HUES48 (cell line): ENCODE measurements around the gene HEMK1.

Experiments
- H3K27ac ChIP-seq: one replicate; pipeline ENCODE4 v1.7.0; 2013; ENCODE audit warnings: low read depth, low read length, inconsistent platforms
- H3K27me3 ChIP-seq: 2 replicates; pipeline ENCODE4 v1.6.1; 2013; ENCODE audit warnings: mild to moderate bottlenecking, low read length; ENCODE audit not compliant: control insufficient read depth, insufficient read depth
- H3K36me3 ChIP-seq: 2 replicates; pipeline ENCODE4 v1.6.1; 2013; ENCODE audit warnings: low read length; ENCODE audit not compliant: control insufficient read depth, insufficient read depth
- H3K4me1 ChIP-seq: 2 replicates; pipeline ENCODE4 v1.6.1; 2013; ENCODE audit warnings: mild to moderate bottlenecking, low read length; ENCODE audit not compliant: control insufficient read depth, insufficient read depth
- H3K4me3 ChIP-seq: 2 replicates; pipeline ENCODE4 v1.5.1; 2013; ENCODE audit warnings: mild to moderate bottlenecking, low read depth, low read length
- H3K9ac ChIP-seq: 2 replicates; pipeline ENCODE4 v1.6.1; 2013; ENCODE audit warnings: mild to moderate bottlenecking, low read depth, low read length, moderate library complexity
- H3K9me3 ChIP-seq: 2 replicates; pipeline ENCODE4 v1.6.1; 2013; ENCODE audit warnings: low read length; ENCODE audit not compliant: control insufficient read depth, insufficient read depth

The HEMK1 gene

GRCh38 chr3:50632450-50632849, 63.1 kb downstream of the HEMK1 start:
- H3K4me1 ChIP-seq = peaks cover 8% of the 10 kb centered on the region; the same call in 1 of the 2 replicates

DNA sequence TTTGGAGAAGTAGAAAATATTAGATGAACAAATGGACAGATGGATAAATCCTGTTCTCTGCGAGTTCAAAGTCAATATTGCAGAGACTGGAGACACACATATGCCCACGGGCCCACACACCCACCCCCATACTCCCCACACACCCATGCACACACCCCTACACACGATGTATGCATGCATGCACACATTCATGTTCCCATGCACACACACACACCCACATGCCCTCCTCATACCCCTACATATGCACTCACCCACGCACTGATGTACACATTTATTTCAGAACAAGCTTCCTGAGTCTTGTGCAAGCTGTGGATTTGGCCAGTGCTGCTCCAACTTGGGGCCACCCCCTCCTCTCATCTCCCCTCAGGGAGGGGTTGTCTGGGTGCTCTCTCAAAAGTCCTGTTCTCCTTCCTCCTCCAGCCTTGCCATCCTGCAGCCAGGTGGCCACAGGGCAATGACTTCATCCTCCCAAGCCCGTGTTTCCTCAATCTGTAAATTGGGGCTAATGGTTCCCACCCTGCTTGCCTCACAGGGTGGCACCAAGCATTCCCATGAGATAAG, 64.0 kb downstream of the HEMK1 start:
- no peak overlapping the region for H3K4me3 ChIP-seq
- no peaks in the 10 kb centered on the region for H3K27me3 ChIP-seq
- H3K9ac ChIP-seq = no peak overlapping the region
- no peak overlapping the region for H3K27ac ChIP-seq
- H3K36me3 ChIP-seq = no peaks in the 10 kb centered on the region
- H3K4me1 ChIP-seq = peaks cover 13% of the 10 kb centered on the region; the same call in 1 of the 2 replicates
- no peaks in the 10 kb centered on the region for H3K9me3 ChIP-seq

More at GRCh38 chr3:50632450-50632849, 63.1 kb downstream of the HEMK1 start:
- Histone ChIP-seq H3K4me3 (no peak overlapping the region), H3K9ac (no peak overlapping the region), H3K27me3 (no peaks in the 10 kb centered on the region), H3K36me3 (no peaks in the 10 kb centered on the region), H3K9me3 (no peaks in the 10 kb centered on the region), H3K27ac (no peak overlapping the region)

DNA sequence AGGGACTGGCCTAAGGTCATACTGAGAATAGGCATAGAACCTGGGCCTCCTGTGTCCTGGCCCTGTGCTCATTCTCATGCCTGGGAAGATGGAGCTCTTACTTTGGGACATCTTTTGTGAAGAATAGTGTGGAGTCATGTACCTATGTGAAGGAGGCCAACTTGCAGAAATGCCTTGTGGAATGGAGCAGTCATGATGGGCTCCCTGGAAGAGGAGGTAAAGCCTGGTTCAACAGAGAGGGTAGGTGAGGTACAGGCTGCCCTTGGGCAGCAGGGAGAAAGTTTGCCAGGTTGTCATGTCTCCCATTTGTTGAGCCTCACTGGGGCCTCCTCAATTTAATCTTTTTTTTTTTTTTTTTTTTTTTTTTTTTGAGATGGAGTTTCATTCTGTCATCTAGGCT, 65.7 kb downstream of the HEMK1 start:
- Histone ChIP-seq H3K27ac (no peak overlapping the region), H3K9ac (no peak overlapping the region), H3K27me3 (no peaks in the 10 kb centered on the region), H3K36me3 (no peaks in the 10 kb centered on the region), H3K4me3 (no peak overlapping the region), H3K9me3 (no peaks in the 10 kb centered on the region), H3K4me1 (peaks cover 13% of the 10 kb centered on the region; the same call in 1 of the 2 replicates)

DNA sequence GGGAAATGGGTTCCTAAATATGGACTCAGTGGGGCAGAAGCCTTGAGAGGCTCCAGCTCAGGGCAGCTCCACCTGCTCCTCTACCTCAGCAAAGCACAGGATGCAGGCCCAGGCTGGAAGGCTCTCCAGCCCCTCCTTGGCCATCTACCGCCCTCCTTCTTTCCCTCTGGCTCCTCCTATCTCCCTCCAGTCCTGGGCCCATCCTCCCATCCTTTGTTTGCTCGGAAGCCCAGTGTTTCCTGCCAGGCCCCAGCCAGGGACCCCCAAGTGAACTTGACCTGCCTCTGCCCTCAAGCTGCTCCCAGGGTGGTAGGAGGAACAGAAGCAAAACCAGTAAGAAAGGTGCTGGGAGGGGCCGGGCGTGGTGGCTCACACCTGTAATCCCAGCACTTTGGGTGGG, 67.7 kb downstream of the HEMK1 start:
- H3K4me1 ChIP-seq = peaks cover 14% of the 10 kb centered on the region

GRCh38 chr3:50637945-50638344, 68.6 kb downstream of the HEMK1 start:
- Histone ChIP-seq H3K9me3 (no peaks in the 10 kb centered on the region), H3K9ac (no peak overlapping the region), H3K27ac (no peak overlapping the region), H3K36me3 (peaks cover 13% of the 10 kb centered on the region; the same call in 1 of the 2 replicates), H3K4me3 (no peak overlapping the region), H3K27me3 (no peaks in the 10 kb centered on the region), H3K4me1 (peaks cover 16% of the 10 kb centered on the region)

More for the DNA sequence above, 67.7 kb downstream of the HEMK1 start:
- Histone ChIP-seq H3K4me3 (no peak overlapping the region), H3K9me3 (no peaks in the 10 kb centered on the region), H3K9ac (no peak overlapping the region), H3K27ac (no peak overlapping the region), H3K36me3 (peaks cover 11% of the 10 kb centered on the region; the same call in 1 of the 2 replicates), H3K27me3 (no peaks in the 10 kb centered on the region)

- Histone ChIP-seq H3K27ac (no peak overlapping the region), H3K9ac (no peak overlapping the region), H3K36me3 (peaks cover 23% of the 10 kb centered on the region)
These were observed 69.8 kb downstream of the HEMK1 start for GRCh38 chr3:50639055-50639494.

GRCh38 chr3:50642382-50642781, 73.1 kb downstream of the HEMK1 start:
- Histone ChIP-seq H3K27me3 (no peaks in the 10 kb centered on the region), H3K27ac (no peak overlapping the region), H3K9ac (no peak overlapping the region), H3K36me3 (peaks cover 45% of the 10 kb centered on the region), H3K9me3 (no peaks in the 10 kb centered on the region), H3K4me1 (peaks cover 8% of the 10 kb centered on the region), H3K4me3 (no peak overlapping the region)

More at GRCh38 chr3:50639055-50639494, 69.8 kb downstream of the HEMK1 start:
- Histone ChIP-seq H3K9me3 (no peaks in the 10 kb centered on the region), H3K4me1 (peaks cover 16% of the 10 kb centered on the region), H3K4me3 (no peak overlapping the region), H3K27me3 (no peaks in the 10 kb centered on the region)

- H3K4me1 ChIP-seq = peaks cover 3% of the 10 kb centered on the region
- no peak overlapping the region for H3K27ac ChIP-seq
- no peaks in the 10 kb centered on the region for H3K9me3 ChIP-seq
- peaks cover 55% of the 10 kb centered on the region for H3K36me3 ChIP-seq
- no peak overlapping the region for H3K9ac ChIP-seq
- H3K27me3 ChIP-seq = no peaks in the 10 kb centered on the region
- H3K4me3 ChIP-seq = no peak overlapping the region
These were observed 75.2 kb downstream of the HEMK1 start for GRCh38 chr3:50644561-50644960.

DNA sequence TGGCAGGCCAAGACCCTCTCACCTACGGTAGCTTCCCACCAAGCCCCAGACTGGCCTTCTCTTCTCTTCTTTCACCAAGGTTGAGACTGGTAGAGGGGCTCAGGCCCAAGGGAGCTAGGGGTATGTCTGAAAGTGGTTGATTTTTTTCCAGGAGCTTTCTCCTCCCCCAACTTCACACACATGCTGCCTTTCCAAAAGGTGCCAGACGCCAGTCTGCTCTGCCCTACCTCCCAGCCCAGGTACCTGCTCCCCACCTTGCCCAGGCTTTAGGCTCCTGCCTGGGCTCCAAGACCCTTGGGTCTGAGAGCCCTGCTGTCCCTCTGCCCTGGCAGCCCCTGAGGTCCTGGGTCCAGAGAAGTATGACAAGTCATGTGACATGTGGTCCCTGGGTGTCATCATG, 76.1 kb downstream of the HEMK1 start:
- no peak overlapping the region for H3K27ac ChIP-seq
- peaks cover 55% of the 10 kb centered on the region for H3K36me3 ChIP-seq
- H3K9ac ChIP-seq = no peak overlapping the region
- H3K27me3 ChIP-seq = no peaks in the 10 kb centered on the region
- no peak overlapping the region for H3K4me3 ChIP-seq
- H3K9me3 ChIP-seq = no peaks in the 10 kb centered on the region
- peaks cover 3% of the 10 kb centered on the region for H3K4me1 ChIP-seq
